ENCODE measurements around the gene PSEN1. TPM values are rescaled to one million over a fixed set of nuclear protein-coding genes. Genes with fewer than 3 reads are reported as not detected.

The PSEN1 gene
- total RNA-seq, 1 experiment from 2014 or later: 39.3 TPM

GRCh38 chr14:73258845-73259611, 122.7 kb downstream of the PSEN1 start:
- H3K9me3 ChIP-seq (ENCODE audit: control insufficient read depth, insufficient read depth, low read depth, low read length): no peaks in the 10 kb centered on the region
- no TSS peak for BruUV-seq (replicated peaks)
- no peak for ATAC-seq
- H3K4me1 ChIP-seq (ENCODE audit: control insufficient read depth, insufficient read depth, low read length): no peaks in the 10 kb centered on the region
- no peaks in the 10 kb centered on the region for H3K27me3 ChIP-seq (ENCODE audit: control insufficient read depth, insufficient read depth, low read length)
- TF ChIP-seq REST (IDR thresholded peaks at IDR 0.05; ENCODE audit: insufficient read depth in 1 of 2, low read depth in 2 of 2, low read length in 1 of 2) (no peak), SIN3A (IDR thresholded peaks at IDR 0.05; ENCODE audit: borderline replicate concordance, insufficient read depth, low read depth, low read length) (no peak), TCF7L2 (IDR thresholded peaks at IDR 0.05; ENCODE audit: low read depth, low read length) (no peak), CTCF (IDR thresholded peaks at IDR 0.05) (no peak), POLR2AphosphoS5 (IDR thresholded peaks at IDR 0.05; ENCODE audit: low read depth, low read length) (no peak)
- ChIA-PET POLR2A (no interaction called here), CTCF (no interaction called here)
- no peak for DNase-seq (ENCODE audit: low read depth, low spot score)
- H3K36me3 ChIP-seq (ENCODE audit: control insufficient read depth, insufficient read depth, low read length): no peaks in the 10 kb centered on the region
- H3K4me3 ChIP-seq (ENCODE audit: low read depth in 2 of 2, low read length in 2 of 2): no peak overlapping the region
- intact Hi-C loops (cut with micrococcal nuclease; ENCODE audit: unreplicated experiment) (no loop called here), in situ Hi-C loops (cut with HindIII; ENCODE audit: low pct_unique_long_range_greater_than_20kb, low sequenced_read_pairs) (no loop called here)
- no peak overlapping the region for H3K27ac ChIP-seq (ENCODE audit: low read length)

GRCh38 chr14:73259837-73260236, 123.5 kb downstream of the PSEN1 start:
- no peak overlapping the region for H3K27ac ChIP-seq (ENCODE audit: low read length)
- CTCF ChIA-PET: no interaction called here
- POLR2A ChIA-PET: no interaction called here
- no peaks in the 10 kb centered on the region for H3K36me3 ChIP-seq (ENCODE audit: control insufficient read depth, insufficient read depth, low read length)
- no peaks in the 10 kb centered on the region for H3K4me1 ChIP-seq (ENCODE audit: control insufficient read depth, insufficient read depth, low read length)
- no TSS peak for BruUV-seq (replicated peaks)
- no peak overlapping the region for H3K4me3 ChIP-seq (ENCODE audit: low read depth in 2 of 2, low read length in 2 of 2)
- no peak for ATAC-seq
- intact Hi-C loops (cut with micrococcal nuclease; ENCODE audit: unreplicated experiment) (no loop called here), in situ Hi-C loops (cut with HindIII; ENCODE audit: low pct_unique_long_range_greater_than_20kb, low sequenced_read_pairs) (no loop called here)
- no peaks in the 10 kb centered on the region for H3K9me3 ChIP-seq (ENCODE audit: control insufficient read depth, insufficient read depth, low read depth, low read length)
- no peak for DNase-seq (ENCODE audit: low read depth, low spot score)
- no peaks in the 10 kb centered on the region for H3K27me3 ChIP-seq (ENCODE audit: control insufficient read depth, insufficient read depth, low read length)
- TF ChIP-seq REST (IDR thresholded peaks at IDR 0.05; ENCODE audit: insufficient read depth in 1 of 2, low read depth in 2 of 2, low read length in 1 of 2): no peak
- no peak for TF ChIP-seq CTCF (IDR thresholded peaks at IDR 0.05)
- TF ChIP-seq TCF7L2 (IDR thresholded peaks at IDR 0.05; ENCODE audit: low read depth, low read length): no peak
- TF ChIP-seq POLR2AphosphoS5 (IDR thresholded peaks at IDR 0.05; ENCODE audit: low read depth, low read length): no peak
- TF ChIP-seq SIN3A (IDR thresholded peaks at IDR 0.05; ENCODE audit: borderline replicate concordance, insufficient read depth, low read depth, low read length): no peak

All from Panc1 (cell line).